ENCODE results near the gene TRAF3.
"Not testable (repeated sequence)": the region's sequence is repeated elsewhere in the genome, so short reads cannot be mapped to it uniquely, and the experiment has no call there.

The TRAF3 gene

DNA sequence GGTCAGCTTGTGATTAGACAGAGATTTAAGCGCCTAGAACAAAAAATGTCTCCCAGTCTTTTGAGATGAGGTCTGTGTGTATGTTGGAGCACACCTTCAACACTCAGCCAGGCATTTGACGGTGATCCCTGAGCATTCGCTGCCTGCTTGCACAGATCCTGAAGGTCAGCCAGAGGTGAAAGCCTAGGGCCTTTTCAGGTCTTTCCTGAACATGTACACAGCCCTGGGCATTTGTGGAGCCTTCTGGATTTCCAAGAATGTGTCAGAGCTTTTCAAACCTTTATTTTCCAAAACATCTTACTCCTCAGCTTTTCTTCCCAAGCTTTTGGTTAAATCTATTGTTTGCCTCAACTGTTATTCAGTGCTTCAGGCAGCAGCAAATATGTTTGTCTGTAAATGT is 86.1 kb downstream of the TRAF3 start:
- no peak for DNase-seq (ENCODE audit: low spot score)
- FAIRE-seq, result no peak

DNA sequence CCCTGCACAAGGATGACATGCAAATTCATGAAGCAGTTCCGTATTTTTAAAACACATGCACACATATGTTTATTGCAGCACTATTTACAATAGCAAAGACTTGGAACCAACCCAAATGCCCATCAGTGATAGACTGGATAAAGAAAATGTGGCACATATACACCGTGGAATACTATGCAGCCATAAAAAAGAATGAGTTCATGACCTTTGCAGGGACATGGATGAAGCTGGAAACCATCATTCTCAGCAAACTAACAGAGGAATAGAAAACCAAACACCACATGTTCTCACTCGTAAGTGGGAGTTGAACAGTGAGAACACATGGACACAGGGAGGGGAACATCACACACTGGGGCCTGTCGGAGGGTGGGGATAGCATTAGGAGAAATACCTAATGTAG is 88.7 kb downstream of the TRAF3 start:
- not testable (repeated sequence) for FAIRE-seq; DNase-seq (ENCODE audit: low spot score)

DNA sequence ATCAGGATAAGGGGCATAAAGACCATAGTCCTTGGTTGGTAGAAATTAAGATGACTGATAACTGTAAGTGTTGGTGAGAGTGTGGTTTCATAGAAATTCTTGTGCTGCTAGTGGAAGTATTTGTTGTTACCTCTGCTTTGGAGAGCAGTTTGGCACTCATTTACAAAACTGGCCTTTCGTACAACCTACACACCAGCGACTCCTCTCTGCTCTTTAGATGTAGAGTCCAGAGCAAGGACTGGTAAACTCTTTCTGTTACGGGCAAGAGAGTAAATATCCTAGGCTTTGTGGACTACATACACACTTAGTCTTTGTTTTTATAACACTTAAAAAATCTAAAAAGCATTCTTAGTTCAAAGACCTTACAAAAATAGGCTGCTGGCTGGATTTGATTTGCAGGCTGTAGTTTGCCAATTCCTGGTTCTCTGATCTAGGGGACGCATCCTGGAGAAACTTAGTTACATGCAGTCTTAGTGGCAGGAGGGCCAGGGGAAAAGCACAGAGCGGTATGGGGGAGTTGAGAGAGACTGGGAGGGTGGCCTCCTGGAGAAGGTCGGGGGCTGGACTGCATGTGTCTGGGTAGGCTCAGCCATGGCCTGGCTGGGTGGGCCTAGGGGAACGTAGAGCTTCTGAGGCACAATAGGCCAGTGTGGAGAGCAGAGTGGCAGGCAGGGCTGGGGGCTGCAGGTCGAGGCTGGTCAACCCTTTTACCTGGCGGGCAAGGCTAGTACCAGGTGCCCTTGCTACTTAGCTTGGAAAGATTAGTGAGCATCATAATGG is 89.9 kb downstream of the TRAF3 start:
- no peak for FAIRE-seq
- no peak for DNase-seq (ENCODE audit: low spot score)

DNA sequence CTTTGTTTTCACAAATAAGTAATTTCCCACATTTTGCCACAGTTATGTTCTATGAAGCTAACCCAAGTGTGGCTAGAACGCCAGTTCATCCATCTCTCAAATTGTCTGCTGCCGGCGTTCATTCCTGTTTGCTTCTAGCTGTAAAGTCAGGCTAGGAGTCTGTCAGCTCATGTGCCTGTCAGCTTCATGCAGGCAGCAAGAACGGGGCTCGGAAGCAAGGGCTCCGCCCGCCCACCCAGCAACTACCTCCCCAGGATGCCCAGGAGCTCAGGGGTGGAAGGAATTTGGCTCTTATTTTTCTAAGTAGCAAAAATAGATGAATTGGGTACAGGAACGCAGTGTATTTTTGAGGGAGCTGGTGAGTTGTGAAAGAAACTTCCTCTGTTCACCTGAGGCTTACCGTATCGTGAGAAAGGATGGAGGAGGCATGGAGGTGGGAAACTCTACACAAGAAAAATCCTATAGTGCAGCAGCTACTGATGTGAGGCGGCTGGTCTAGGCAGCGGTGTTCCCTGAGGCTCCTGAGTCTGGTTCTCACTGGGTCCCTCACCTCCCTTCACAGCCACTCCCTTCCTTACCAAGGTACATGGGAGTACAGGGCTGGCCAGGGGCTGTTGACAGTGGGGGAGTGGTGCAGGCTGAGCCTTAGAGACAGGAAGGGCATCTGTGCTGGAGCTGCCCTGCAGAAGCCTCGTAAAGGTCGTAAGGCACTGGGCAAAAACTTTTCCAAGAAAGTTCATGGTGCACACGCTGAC is 90.8 kb downstream of the TRAF3 start:
- no peak for FAIRE-seq
- DNase-seq (ENCODE audit: low spot score), result no peak

DNA sequence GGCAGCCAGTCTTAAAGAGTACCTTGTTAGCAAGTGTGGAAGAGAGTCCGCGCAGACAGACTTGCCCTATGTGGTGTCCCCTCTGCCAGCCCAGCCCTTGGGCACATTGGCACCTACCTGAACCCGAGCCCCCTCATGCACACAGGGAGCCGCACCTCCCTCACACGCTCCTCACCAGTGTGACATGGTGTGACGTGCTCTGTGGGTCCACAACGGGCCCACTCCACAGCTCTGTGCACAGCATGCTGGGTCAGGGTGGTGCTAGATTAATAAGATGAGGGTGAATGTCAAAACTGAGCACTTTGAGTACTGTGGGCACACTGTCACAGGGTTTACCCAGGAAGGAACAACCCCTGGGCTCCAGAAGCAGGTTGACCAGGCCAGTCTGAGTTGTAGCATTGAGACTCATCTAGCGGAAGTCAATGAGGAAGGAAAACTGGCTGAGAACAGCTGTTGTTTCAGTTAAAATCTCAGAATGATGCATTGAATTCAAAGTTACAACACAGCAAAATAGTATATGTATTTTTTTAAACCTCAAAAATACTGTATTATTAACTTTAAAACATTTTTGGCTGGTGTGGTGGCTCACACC is 91.8 kb downstream of the TRAF3 start:
- FAIRE-seq (no peak), DNase-seq (ENCODE audit: low spot score) (no peak)

DNA sequence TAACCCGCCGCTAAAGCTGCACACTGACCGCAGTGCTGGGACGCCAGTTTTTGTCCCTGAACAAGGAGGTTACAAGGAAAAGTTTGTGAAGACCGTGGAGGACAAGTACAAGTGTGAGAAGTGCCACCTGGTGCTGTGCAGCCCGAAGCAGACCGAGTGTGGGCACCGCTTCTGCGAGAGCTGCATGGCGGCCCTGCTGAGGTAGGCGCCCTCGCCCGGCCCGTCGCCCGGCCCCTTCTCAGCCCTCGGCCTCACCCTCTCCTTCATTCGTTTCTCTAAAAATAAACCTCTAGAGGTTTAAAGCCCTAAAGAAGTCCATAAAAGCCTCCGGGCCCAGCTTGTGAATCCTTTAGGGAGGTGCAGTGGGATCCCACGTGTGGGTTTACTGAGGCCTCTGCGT is 93.0 kb downstream of the TRAF3 start:
- DNase-seq (ENCODE audit: low spot score) (no peak), FAIRE-seq (no peak)

DNA sequence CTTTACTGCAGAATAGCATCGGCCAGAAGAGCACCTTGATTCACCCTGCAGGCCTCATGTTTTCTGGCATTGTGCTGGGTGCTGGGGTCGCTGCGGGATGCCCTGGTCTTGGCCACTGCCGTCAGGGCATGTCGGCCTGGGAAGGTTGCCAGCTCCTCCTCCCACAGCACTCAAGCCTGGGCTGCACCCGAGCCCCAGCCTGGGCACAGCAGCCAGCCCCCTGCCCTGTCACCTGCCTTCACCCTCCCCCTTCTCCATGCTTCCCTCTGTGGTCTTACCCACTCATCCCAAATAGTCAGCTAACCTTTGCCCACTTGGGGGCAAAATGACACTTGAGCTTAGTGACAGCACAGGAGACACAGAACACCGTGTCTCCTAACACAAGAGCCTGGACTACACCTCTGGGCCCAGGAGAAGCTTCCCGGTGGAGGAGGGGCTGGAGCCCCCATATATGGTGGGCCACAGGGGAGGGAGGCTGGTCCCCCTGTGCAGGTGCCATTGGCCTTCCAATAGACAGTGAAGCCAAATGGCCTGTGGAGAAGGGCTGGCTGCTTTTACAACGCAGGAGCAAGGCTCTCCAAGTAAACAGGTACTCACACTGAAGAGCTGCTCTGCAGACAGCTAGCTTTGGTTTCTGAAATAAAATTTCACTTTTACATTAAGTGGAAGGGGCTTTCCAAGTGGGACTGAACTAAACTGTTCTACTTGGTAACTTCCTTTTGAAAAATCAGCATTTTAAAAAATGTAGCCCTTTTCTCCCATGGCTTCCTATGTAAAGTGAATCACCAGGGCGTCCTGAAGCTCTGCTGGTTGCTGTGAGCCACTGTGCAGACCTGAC is 94.0 kb downstream of the TRAF3 start:
- DNase-seq (ENCODE audit: low spot score) (no peak), FAIRE-seq (no peak)

DNA sequence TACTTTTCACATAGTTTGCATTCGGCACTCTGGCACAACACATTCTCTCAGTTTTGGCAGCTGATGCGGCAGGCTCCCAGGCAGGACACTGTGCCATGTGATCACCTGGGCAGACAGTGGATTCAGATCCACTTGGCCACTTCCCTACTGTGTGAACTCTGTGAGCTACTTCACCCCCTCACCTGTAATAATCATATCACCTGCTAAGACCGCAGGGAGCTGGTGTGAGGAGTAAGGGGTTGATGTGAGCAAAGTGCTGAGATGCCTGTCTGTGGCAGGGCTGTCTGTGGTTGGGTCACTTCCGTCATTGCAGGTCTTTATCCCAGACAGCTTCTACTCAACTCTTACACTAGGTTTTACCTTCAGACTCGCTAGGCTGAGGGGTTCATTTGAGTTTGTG is 94.8 kb downstream of the TRAF3 start:
- FAIRE-seq, result no peak

DNA sequence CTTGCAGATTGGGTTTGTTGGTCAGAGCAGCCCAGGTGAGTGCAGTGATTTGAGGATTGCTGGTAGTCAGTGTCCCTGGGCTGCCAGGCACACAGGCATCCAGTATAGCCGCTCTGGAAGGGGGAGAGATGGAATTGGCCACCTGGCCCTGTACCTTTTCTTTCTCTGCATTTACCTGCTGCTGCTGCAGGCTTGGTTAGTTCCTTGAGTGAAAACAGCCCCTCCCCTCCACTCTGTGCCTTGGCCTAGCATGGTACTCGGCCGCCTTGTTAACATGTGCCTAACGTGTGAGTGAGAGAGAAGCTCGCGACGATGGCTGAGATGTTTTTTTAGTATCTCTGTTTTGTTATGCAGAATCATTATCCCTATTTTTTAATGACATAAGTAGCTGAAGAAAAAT is 95.9 kb downstream of the TRAF3 start:
- DNase-seq (ENCODE audit: low spot score), result no peak

More for the DNA sequence above, 94.8 kb downstream of the TRAF3 start:
- DNase-seq (ENCODE audit: low spot score), result no peak

DNA sequence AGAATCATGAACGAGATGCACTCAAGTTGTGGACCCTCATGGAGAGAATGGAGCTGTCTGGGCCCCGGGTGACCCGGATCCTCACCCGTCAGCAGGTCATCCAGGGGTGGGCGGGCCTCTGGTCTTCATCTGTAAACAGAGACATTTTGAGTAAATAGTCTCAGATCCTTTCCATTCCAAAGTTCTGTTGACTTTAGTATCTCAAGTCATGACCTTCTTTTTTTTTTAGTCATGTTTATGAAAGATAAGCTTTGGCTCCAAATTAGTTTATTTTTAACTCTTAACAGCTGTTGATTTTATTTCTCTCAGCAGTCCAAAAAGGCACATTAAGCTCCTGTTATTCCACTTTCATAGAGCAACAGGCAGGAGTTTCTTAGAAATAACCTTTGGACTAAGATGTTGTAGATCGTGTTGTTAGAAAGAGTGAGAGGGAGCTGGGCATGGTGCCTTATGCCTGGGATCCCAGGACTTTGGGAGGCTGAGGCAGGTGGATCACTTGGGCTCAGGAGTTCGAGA is 96.4 kb downstream of the TRAF3 start:
- FAIRE-seq, result no peak
- DNase-seq (ENCODE audit: low spot score), result no peak

More for the DNA sequence above, 95.9 kb downstream of the TRAF3 start:
- FAIRE-seq, result no peak

DNA sequence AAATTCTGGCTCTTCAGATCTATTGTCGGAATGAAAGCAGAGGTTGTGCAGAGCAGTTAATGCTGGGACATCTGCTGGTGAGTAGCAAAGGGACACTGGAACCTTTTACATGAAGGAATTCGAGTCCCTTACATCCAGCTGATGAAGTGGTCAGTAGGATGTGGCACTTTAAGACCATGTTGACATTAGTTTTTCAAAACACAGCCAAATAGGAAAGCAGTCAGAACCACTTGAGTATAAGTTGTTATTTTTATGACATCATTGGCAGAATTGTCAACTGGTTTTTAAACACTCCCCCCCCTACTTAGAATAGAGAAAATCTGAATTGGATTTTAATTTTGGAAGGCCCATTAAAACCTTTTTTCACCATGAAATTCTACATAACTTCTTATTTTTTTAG is 98.4 kb downstream of the TRAF3 start:
- DNase-seq (ENCODE audit: low spot score) (no peak), FAIRE-seq (no peak)

DNA sequence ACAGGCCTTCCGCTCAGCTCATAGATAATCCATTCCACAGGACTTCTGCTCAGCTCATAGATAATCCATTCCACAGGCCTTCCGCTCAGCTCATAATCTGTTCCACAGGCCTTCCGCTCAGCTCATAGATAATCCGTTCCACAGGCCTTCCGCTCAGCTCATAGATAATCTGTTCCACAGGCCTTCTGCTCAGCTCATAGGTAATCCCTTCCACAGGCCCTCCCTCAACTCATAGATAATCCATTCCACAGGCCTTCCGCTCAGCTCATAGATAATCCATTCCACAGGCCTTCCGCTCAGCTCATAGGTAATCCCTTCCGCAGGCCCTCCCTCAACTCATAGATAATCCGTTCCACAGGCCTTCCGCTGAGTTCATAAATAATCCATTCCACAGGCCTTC is 100.3 kb downstream of the TRAF3 start:
- DNase-seq (ENCODE audit: low spot score); FAIRE-seq: not testable (repeated sequence)

DNA sequence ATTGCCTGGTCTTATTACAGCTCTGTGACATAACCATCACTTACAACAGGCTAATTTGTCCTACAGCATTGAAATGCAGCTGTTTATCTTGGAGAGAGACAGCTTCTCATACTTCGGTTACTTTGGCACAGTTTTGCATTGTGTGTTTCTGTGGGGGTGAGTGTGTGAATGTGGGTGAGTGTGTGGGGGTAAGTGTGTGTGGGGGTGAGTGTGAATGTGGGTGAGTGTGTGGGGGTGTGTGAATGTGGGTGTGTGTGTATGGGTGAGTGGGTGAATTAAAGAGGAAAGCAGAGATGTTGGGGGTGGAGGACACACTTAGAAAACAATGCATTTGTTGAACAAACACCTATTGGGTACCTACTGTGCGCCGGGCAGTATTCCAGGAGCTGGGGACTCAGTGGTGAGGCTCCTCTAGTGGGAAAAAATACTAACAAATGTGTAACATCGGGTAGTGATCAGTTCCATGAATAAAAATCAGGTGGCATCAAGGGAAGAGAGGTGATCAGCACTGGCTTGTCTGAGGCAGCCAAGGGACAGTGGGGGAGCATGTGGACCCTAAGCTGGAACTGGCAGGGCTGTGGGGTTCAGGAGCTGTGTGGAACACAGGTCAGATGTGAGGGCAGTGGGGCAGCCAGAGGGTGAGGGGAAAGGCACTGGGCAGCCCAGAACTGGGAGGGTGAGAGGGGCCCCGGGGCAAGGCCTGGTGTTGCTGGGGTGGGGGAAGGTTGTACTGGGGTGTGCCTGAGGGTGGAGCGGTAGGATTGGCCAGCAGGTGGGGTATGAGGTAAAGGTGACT is 101.1 kb downstream of the TRAF3 start:
- DNase-seq (ENCODE audit: low spot score) (no peak), FAIRE-seq (no peak)

DNA sequence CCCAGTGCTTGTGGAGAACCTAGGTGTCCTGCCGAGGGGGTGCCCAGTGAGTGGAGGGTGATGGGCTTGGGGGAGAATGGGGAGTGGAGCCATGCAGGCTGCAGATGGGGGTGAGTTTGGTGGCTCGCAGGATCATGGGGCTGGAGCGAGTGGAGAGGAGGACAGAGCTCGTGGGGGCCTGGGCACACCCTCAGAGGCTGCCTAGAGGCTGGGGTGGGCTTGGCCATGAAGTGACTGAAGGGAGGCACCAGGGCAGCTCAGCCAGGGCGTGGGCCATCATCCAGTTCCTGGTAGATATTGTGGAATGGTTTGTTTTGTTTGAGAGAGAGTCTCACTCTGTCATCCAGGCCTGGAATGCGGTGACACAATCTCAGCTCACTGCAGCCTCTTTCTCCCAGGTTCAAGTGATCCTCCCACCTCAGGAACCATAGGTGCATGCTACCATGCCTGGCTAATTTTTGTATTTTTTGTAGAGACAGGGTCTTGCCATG is 101.8 kb downstream of the TRAF3 start:
- no peak for FAIRE-seq
- no peak for DNase-seq (ENCODE audit: low spot score)

DNA sequence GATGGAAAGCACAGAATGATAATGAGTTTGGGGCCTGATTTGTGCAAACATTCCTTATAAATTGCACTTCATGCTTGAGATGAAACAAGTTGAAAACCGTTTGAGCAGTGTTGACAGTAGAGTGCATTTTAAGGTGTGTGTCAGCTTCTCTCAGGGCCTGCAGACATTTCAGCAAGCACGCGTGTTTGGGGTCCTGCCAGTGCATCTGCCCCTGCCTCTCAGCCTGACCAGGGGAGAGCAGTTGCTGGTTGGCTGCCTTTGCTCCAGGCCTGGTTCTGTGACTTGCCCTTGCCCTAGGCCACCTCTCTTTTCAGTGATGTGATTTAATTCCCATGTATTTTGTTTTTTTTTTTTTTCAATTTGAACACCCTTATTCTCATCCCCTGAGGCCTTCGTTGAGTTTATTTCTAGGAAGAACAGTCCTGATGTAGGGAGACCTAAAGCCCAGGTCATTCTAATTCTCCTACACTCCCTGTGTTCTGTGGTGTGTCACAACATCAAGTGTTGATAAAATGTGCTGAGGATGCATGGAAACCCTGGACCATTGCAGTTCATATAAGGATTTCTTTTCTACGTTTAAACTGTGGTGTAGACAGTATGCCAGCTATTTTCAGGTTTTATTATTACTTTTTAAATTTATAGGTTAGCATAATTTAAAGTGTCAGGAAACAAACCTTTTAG is 105.1 kb downstream of the TRAF3 start:
- FAIRE-seq (no peak), DNase-seq (ENCODE audit: low spot score) (no peak)

DNA sequence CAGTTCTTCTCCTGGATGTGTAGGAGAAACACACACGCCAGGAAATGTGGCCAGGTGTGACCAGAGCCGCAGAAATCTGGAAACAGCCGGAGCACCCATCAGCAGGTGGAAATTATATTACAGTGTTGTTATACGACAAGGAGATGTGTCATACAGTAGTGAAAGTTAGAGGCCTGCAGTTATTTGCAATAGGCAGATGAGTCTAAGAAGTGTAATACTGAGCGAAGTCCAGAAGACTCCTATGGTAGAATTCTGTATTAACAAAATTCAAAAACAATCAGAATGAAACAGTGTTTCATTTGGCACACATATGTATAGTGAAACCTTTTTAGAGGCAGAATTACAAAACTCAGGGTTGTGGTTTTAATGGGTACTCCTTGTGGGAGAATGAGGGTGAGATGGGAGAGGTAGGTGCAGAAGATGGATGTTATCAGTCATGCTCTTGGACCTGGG is 105.9 kb downstream of the TRAF3 start:
- FAIRE-seq (no peak), DNase-seq (ENCODE audit: low spot score) (no peak)

DNA sequence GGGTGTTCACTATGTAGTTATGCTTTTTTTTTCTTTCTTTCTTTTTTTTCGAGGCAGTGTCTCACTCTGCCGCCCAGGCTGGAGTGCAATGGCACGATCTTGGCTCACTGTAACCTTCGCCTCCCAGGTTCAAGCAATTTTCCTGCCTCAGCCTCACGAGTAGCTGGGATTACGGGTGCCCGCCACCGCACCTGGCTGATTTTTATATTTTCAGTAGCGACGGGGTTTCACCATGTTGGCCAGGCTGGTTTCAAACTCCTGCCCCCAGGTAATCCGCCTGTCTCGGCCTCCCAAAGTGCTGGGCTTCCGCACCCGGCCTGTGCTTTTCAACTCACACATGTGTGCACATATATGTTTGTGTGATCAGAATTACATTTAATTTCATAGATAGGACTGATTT is 106.3 kb downstream of the TRAF3 start:
- DNase-seq (ENCODE audit: low spot score) (no peak), FAIRE-seq (no peak)

DNA sequence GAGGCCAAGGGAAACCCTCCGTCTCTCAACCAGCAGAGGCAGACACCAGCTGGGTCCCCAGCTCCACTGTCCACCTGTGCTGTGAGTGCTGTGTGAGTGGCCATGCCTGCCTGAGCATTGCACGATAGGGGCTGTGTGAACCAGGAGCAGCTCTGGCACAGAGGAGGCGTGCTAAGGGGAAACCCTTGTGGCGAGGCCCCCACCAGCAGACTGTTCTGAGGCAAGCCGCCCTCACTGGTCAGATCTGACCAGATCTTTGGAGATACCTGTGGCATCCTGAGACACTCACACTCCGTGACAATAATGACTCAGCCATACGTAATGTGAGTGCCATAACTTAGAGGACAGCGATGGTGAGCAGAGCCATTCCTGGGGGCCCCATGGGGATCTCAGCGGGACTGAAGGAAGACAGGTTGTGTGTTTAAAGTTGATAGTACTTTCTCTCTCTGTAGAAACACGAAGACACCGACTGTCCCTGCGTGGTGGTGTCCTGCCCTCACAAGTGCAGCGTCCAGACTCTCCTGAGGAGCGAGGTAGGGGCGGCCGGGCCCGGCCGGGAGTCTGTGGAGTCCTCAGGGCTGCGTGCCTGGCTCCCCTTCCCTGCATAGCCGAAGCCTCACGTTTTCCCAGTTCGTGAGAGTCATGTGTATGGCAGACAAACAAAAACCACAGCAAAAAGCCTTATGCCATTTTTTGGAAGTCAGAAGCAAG is 108.6 kb downstream of the TRAF3 start:
- FAIRE-seq (no peak), DNase-seq (ENCODE audit: low spot score) (no peak)

DNA sequence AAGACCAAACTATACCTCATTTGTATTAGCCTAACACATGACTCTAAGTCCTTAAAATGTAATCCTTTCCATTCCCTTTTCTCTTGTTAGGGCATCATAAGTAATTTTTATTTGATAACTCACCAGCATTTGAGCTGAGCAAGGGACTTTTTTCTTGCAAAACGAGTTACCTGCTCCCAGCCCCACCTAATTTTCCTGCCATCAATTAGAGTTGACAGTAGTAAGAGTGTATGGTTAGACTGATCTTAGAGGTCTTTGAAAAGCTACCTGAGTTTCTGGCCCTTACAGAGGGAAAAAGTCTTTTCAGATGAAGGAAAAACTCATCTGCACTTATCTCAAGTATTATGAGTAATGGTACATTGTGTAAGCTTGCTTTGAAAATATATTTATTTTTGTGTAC is 111.5 kb downstream of the TRAF3 start:
- DNase-seq (ENCODE audit: low spot score) (no peak), FAIRE-seq (no peak)
